ENCODE measurements around the gene TMPO.
"Not testable (repeated sequence)": the region's sequence is repeated elsewhere in the genome, so short reads cannot be mapped to it uniquely, and the experiment has no call there.

TMPO gene

DNA sequence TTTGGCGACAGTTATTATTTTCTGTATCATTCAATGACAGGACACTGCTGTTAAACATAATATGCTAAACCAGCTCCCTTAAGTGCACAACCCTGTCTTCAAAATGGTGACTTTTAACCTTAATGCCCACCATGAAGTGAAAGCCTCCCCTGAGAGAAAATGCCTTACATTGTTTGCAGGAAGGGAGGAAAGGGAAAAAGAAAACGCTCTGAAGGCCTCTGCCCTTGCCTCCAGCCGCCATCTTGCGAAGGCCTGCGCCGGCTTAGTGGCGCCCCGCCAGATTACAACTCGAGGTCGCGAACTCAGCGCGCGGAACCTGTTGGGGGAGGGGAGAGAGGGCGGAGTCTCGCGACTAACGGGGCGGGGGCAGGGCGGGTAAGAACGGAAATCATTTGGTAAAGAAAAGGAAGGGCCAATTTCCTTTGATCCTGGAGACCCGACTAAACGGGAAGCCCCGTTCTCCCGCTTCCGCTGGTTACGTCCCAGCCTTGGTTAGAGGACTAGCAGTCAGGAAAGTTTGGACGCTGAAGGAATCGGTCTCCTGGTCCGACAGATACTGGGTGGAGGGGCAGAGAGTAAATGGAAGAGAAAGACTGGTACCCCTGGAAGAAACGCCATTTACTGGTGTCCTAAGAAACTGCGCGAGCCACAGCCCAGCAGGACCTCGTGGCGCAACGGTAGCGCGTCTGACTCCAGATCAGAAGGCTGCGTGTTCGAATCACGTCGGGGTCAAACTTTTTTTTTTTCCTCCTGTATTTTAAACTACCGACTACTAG, 11.6 kb upstream of the TMPO start:
- DNase-seq = peak; percentile 97
- in situ Hi-C loops (cut with HindIII; ENCODE audit: low pct_ligation_motif_present, low pct_unique_long_range_greater_than_20kb, low sequenced_read_pairs) = no loop called here

DNA sequence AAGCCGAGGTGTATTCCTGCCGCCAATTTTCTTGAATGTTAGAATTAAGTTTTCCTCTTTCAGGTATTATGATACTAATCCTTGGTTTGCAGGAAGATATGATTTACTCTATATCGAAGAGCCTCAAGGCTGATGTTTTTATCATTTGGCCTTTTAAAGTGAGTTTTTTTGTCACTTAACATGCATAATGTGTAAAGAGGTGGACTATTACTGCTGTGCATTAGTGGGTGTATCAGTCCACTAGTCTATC, 11.1 kb upstream of the TMPO start:
- DNase-seq = no peak
- in situ Hi-C loops (cut with HindIII; ENCODE audit: low pct_ligation_motif_present, low pct_unique_long_range_greater_than_20kb, low sequenced_read_pairs) = no loop called here

DNA sequence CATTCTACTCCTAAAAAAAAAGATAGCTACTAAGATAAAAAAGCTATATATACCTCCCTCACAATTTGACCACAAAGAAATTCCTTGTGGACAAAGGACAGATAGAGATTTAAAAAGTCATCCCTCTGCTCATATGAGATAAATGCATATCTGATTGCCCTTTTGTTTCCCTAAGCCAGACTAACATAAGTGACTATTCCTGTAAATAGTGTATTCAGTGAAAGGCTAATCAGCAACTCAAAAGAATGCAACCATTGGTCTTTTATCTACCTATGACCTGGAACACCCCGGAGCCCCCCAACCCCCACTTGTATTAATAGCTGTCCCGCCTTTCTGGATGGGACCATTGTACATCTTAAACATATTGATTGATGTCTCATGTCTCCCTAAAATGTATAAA, 6.3 kb upstream of the TMPO start:
- DNase-seq = no peak
- in situ Hi-C loops (cut with HindIII; ENCODE audit: low pct_ligation_motif_present, low pct_unique_long_range_greater_than_20kb, low sequenced_read_pairs) = no loop called here

- in situ Hi-C loops (cut with HindIII; ENCODE audit: low pct_ligation_motif_present, low pct_unique_long_range_greater_than_20kb, low sequenced_read_pairs); DNase-seq: not testable (repeated sequence)
Observed at GRCh38 chr12:98511806-98512205, 3.6 kb upstream of the TMPO start.

GRCh38 chr12:98513379-98514322, 1.7 kb upstream of the TMPO start:
- in situ Hi-C loops (cut with HindIII; ENCODE audit: low pct_ligation_motif_present, low pct_unique_long_range_greater_than_20kb, low sequenced_read_pairs) = no loop called here
- DNase-seq = no peak

DNA sequence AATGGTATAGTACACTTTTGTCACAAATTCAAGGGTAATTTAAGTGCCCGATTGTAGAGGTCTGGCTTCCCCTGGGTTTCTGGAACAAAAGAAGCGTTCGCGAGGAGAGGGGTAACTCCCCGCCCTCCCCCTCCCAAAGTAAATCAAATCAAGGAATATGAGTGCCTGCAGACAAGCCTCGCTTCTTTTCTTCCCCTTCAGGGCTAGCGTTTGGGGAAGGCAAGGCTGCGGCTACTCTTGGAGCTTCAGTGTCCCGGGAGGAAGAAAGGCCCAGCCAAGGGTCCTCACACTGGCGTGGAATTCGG, 456 bp upstream of the TMPO start:
- no peak for DNase-seq
- in situ Hi-C loops (cut with HindIII; ENCODE audit: low pct_ligation_motif_present, low pct_unique_long_range_greater_than_20kb, low sequenced_read_pairs) = no loop called here

- in situ Hi-C loops (cut with HindIII; ENCODE audit: low pct_ligation_motif_present, low pct_unique_long_range_greater_than_20kb, low sequenced_read_pairs) = no loop called here
- DNase-seq = peak; percentile 95
Observed at GRCh38 chr12:98516111-98516873, 902 bp downstream of the TMPO start.

DNA sequence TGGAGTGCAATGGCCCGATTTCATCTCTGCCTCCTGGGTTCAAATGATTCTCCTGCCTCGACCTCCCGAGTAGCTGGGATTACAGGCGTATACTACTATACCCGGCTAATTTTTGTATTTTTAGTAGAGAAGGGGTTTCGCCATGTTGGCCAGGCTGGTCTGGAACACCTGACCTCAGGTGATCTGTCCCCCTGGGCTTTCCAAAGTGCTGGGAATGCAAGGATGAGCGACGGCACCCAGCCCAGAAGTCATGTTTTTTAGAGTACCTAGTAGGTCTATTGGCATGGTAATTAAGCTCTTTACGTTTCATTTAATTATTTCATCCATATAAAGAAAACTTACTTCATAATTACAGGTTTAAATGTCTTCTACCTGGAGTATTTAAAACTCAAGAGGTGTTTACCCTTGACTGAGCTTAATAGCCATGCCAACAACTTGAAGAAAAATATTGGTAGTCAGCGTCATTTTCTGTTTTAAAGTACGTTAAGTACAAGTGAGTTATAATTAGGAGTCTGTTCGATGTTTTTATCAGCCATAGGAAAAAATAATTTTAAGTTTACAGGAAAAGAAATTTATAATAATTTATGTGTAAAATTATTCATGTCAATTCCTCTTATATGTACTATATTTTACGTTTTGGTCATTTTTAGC, 4.0 kb downstream of the TMPO start:
- no peak for DNase-seq
- in situ Hi-C loops (cut with HindIII; ENCODE audit: low pct_ligation_motif_present, low pct_unique_long_range_greater_than_20kb, low sequenced_read_pairs) = no loop called here

DNA sequence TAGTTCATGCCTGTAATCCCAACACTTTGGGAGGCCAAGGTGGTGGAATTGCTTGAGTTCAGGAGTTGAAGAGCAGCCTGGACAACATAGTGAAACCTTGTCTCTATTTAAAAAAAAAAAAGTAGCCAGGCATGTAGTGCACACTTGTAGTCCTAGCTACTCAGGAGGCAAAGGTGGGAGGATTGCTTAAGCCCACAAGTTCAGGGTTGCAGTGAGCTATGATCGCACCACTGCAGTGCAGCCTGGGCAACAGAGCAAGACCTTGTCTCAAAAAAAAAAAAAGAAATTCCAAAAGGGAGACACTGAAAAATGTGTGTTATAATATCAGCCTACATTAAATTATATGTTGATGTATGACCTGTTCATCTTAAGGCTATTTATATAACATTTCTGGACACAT, 14.7 kb downstream of the TMPO start:
- in situ Hi-C loops (cut with HindIII; ENCODE audit: low pct_ligation_motif_present, low pct_unique_long_range_greater_than_20kb, low sequenced_read_pairs) = no loop called here
- DNase-seq = no peak

DNA sequence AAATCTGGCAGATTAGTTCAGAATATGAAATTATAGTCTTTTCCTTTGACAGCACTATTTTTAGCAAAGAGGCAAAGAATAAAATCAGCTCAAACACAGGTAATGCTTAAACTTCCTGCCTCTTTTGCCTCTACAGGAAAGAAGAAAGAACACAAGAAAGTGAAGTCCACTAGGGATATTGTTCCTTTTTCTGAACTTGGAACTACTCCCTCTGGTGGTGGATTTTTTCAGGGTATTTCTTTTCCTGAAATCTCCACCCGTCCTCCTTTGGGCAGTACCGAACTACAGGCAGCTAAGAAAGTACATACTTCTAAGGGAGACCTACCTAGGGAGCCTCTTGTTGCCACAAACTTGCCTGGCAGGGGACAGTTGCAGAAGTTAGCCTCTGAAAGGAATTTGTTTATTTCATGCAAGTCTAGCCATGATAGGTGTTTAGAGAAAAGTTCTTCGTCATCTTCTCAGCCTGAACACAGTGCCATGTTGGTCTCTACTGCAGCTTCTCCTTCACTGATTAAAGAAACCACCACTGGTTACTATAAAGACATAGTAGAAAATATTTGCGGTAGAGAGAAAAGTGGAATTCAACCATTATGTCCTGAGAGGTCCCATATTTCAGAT, 17.4 kb downstream of the TMPO start:
- DNase-seq = peak; percentile 88
- in situ Hi-C loops (cut with HindIII; ENCODE audit: low pct_ligation_motif_present, low pct_unique_long_range_greater_than_20kb, low sequenced_read_pairs) = no loop called here

GRCh38 chr12:98533723-98534251, 18.4 kb downstream of the TMPO start:
- no peak for DNase-seq
- in situ Hi-C loops (cut with HindIII; ENCODE audit: low pct_ligation_motif_present, low pct_unique_long_range_greater_than_20kb, low sequenced_read_pairs) = no loop called here

GRCh38 chr12:98538031-98538430, 22.6 kb downstream of the TMPO start:
- no peak for DNase-seq
- in situ Hi-C loops (cut with HindIII; ENCODE audit: low pct_ligation_motif_present, low pct_unique_long_range_greater_than_20kb, low sequenced_read_pairs) = no loop called here

GRCh38 chr12:98543701-98544100, 28.3 kb downstream of the TMPO start:
- no peak for DNase-seq
- in situ Hi-C loops (cut with HindIII; ENCODE audit: low pct_ligation_motif_present, low pct_unique_long_range_greater_than_20kb, low sequenced_read_pairs) = no loop called here

GRCh38 chr12:98544751-98545150, 29.4 kb downstream of the TMPO start:
- no peak for DNase-seq
- in situ Hi-C loops (cut with HindIII; ENCODE audit: low pct_ligation_motif_present, low pct_unique_long_range_greater_than_20kb, low sequenced_read_pairs) = no loop called here

DNA sequence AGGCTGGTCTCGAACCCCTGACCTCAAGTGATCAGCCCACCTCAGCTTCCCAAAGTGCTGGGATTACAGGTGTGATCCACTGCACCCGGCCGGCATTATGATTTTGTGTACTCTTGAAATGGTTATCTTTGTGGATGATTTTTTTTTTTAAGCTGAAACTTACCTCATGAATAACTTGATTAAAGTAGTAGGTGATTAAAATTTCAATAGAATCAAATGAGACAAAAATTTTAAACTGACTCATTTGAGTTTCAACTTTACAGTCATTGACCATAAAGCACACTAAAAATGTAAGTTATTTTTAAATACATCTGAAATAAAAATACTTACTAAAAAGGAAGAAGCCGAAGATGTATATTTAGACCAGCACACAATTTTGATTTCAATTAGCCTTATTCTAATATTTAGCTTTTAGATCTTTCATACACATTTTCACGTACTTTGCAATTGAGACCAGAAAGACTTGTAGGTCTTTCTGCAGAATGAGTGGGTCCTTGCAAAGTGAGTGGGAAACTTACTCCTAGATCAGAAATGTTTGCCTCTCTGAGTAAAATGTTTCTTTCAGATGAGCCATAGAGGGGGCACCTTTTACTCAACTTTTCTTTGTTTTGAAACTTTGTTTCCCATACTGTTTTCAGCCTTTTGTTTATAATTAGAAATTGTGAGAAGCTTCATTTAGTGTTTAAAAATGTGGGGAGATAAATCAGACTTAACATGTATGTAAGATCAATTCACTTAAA, 34.2 kb downstream of the TMPO start:
- no peak for DNase-seq
- in situ Hi-C loops (cut with HindIII; ENCODE audit: low pct_ligation_motif_present, low pct_unique_long_range_greater_than_20kb, low sequenced_read_pairs) = no loop called here

GRCh38 chr12:98551787-98552186, 36.4 kb downstream of the TMPO start:
- no peak for DNase-seq
- in situ Hi-C loops (cut with HindIII; ENCODE audit: low pct_ligation_motif_present, low pct_unique_long_range_greater_than_20kb, low sequenced_read_pairs) = no loop called here

DNA sequence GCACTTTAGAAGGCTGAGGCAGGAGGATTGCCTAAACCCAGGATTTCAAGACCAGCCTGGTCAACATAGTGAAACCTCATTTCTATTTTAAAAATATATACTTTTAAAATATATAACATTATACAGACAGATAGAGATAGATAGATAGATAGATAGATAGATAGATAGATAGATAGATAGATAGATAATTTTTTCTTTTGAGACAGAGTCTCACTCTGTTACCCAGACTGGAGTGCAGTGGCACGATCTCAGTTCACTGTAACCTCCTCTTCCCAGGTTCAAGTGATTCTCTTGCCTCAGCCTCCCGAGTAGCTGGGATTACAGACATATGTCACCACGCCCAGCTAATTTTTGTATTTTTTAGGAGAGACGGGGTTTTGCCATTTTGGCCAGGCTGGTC, 42.7 kb downstream of the TMPO start:
- in situ Hi-C loops (cut with HindIII; ENCODE audit: low pct_ligation_motif_present, low pct_unique_long_range_greater_than_20kb, low sequenced_read_pairs); DNase-seq: not testable (repeated sequence)

DNA sequence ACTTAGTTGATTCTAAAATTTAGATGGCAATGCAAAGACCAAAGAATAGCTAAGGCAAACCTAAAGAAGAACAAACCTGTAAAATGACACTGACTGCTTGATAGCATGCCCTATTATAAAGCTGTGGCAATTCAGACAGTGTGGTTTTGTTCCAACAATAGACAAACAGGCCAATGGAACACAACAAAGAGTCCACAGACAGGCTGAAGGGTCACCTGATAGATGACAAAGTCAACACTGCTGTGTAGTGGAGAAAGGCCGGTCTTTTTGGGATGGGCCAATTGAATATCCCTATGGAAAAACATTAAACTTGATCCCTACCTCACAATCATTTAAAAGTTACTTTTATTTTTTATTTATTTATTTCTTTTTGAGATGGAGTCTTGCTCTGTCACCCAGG, 44.3 kb downstream of the TMPO start:
- in situ Hi-C loops (cut with HindIII; ENCODE audit: low pct_ligation_motif_present, low pct_unique_long_range_greater_than_20kb, low sequenced_read_pairs) = no loop called here
- no peak for DNase-seq

Measured in ACHN (cell line).